Duodenal mucosa (tissue), 2 donors: ENCODE data around the gene TNRC6C.

Experiments
- H3K27ac ChIP-seq: one replicate; pipeline ENCODE4 v1.7.0; 2013; ENCODE audit warnings: low read depth, low read length
- H3K27me3 ChIP-seq, 2 donors: one replicate each; pipeline ENCODE4 v1.7.0; 2013; ENCODE audit warnings: low read length in 2 of 2, control low read depth in 1 of 2; ENCODE audit not compliant: insufficient read depth in 2 of 2, control insufficient read depth in 1 of 2
- H3K36me3 ChIP-seq, 2 donors: one replicate each; pipeline ENCODE4 v1.7.0; 2013; ENCODE audit warnings: low read length in 2 of 2, control low read depth in 1 of 2; ENCODE audit not compliant: insufficient read depth in 2 of 2, control insufficient read depth in 1 of 2
- H3K4me1 ChIP-seq, 2 donors: one replicate each; pipeline ENCODE4 v1.7.0; 2013; ENCODE audit warnings: low read length in 2 of 2, control low read depth in 1 of 2; ENCODE audit not compliant: insufficient read depth in 2 of 2, control insufficient read depth in 1 of 2
- H3K4me3 ChIP-seq, 2 donors: one replicate each; pipeline ENCODE4 v1.7.0; 2013; ENCODE audit warnings: low read length in 2 of 2, low read depth in 1 of 2
- H3K9ac ChIP-seq, 2 donors: one replicate each; pipeline ENCODE4 v1.7.0; 2013; ENCODE audit warnings: low read length in 2 of 2, low read depth in 1 of 2
- H3K9me3 ChIP-seq, 2 donors: one replicate each; pipeline ENCODE4 v1.7.0; 2013; ENCODE audit warnings: low read length in 2 of 2, control low read depth in 1 of 2; ENCODE audit not compliant: control insufficient read depth in 1 of 2

The TNRC6C gene

GRCh38 chr17:78095035-78095434 is 136.5 kb downstream of the TNRC6C start:
- H3K27me3 ChIP-seq: no peaks in the 10 kb centered on the region
- peaks cover 44 to 66% of the 10 kb centered on the region in 2 donors for H3K36me3 ChIP-seq
- peaks cover 2 to 3% of the 10 kb centered on the region in 2 donors for H3K4me1 ChIP-seq
- H3K27ac ChIP-seq: no peak overlapping the region
- H3K9me3 ChIP-seq: no peaks in the 10 kb centered on the region
- no peak overlapping the region for H3K9ac ChIP-seq
- H3K4me3 ChIP-seq: no peak overlapping the region

GRCh38 chr17:78096093-78096492 is 137.6 kb downstream of the TNRC6C start:
- Histone ChIP-seq H3K9ac (no peak overlapping the region), H3K36me3 (peaks cover 42 to 69% of the 10 kb centered on the region in 2 donors), H3K9me3 (no peaks in the 10 kb centered on the region), H3K27ac (no peak overlapping the region), H3K27me3 (no peaks in the 10 kb centered on the region), H3K4me1 (peaks cover 0 to 2% of the 10 kb centered on the region in 2 donors), H3K4me3 (no peak overlapping the region)

GRCh38 chr17:78101112-78101511 is 142.6 kb downstream of the TNRC6C start:
- no peaks in the 10 kb centered on the region for H3K27me3 ChIP-seq
- H3K4me3 ChIP-seq: no peak overlapping the region
- H3K36me3 ChIP-seq: peaks cover 27 to 45% of the 10 kb centered on the region in 2 donors
- H3K27ac ChIP-seq: no peak overlapping the region
- no peaks in the 10 kb centered on the region for H3K9me3 ChIP-seq
- peaks cover 0 to 2% of the 10 kb centered on the region in 2 donors for H3K4me1 ChIP-seq
- H3K9ac ChIP-seq: no peak overlapping the region

GRCh38 chr17:78101542-78101941 is 143.0 kb downstream of the TNRC6C start:
- H3K9ac ChIP-seq: no peak overlapping the region
- H3K4me3 ChIP-seq: no peak overlapping the region
- H3K27me3 ChIP-seq: no peaks in the 10 kb centered on the region
- H3K27ac ChIP-seq: no peak overlapping the region
- H3K36me3 ChIP-seq: peaks cover 23 to 42% of the 10 kb centered on the region in 2 donors
- no peaks in the 10 kb centered on the region for H3K9me3 ChIP-seq
- peaks cover 0 to 2% of the 10 kb centered on the region in 2 donors for H3K4me1 ChIP-seq

- peaks cover 17 to 30% of the 10 kb centered on the region in 2 donors for H3K36me3 ChIP-seq
- H3K27me3 ChIP-seq: no peaks in the 10 kb centered on the region
- H3K4me1 ChIP-seq: peaks cover 0 to 2% of the 10 kb centered on the region in 2 donors
- H3K27ac ChIP-seq: no peak overlapping the region
- H3K4me3 ChIP-seq: no peak overlapping the region
- no peaks in the 10 kb centered on the region for H3K9me3 ChIP-seq
- H3K9ac ChIP-seq: no peak overlapping the region
Observed at GRCh38 chr17:78103311-78103710, 144.8 kb downstream of the TNRC6C start.

GRCh38 chr17:78104540-78104941 is 146.0 kb downstream of the TNRC6C start:
- Histone ChIP-seq H3K4me1 (peaks cover 0 to 2% of the 10 kb centered on the region in 2 donors), H3K4me3 (no peak overlapping the region), H3K27me3 (no peaks in the 10 kb centered on the region), H3K9ac (no peak overlapping the region), H3K27ac (no peak overlapping the region), H3K36me3 (peaks cover 12 to 27% of the 10 kb centered on the region in 2 donors), H3K9me3 (no peaks in the 10 kb centered on the region)

GRCh38 chr17:78105101-78105500 is 146.6 kb downstream of the TNRC6C start:
- Histone ChIP-seq H3K27me3 (no peaks in the 10 kb centered on the region), H3K36me3 (peaks cover 12 to 27% of the 10 kb centered on the region in 2 donors), H3K4me3 (no peak overlapping the region), H3K9me3 (no peaks in the 10 kb centered on the region), H3K9ac (no peak overlapping the region), H3K27ac (no peak overlapping the region), H3K4me1 (peaks cover 0 to 2% of the 10 kb centered on the region in 2 donors)

- Histone ChIP-seq H3K27ac (no peak overlapping the region), H3K9ac (no peak overlapping the region), H3K9me3 (no peaks in the 10 kb centered on the region), H3K4me1 (no peaks in the 10 kb centered on the region), H3K27me3 (no peaks in the 10 kb centered on the region), H3K36me3 (peaks cover 16 to 29% of the 10 kb centered on the region in 2 donors), H3K4me3 (no peak overlapping the region)
Observed at GRCh38 chr17:78105551-78105950, 147.0 kb downstream of the TNRC6C start.

- no peaks in the 10 kb centered on the region for H3K27me3 ChIP-seq
- no peaks in the 10 kb centered on the region for H3K4me1 ChIP-seq
- H3K9ac ChIP-seq: no peak overlapping the region
- H3K4me3 ChIP-seq: no peak overlapping the region
- H3K9me3 ChIP-seq: no peaks in the 10 kb centered on the region
- no peak overlapping the region for H3K27ac ChIP-seq
- H3K36me3 ChIP-seq: peaks cover 22 to 35% of the 10 kb centered on the region in 2 donors
Observed at GRCh38 chr17:78106211-78106610, 147.7 kb downstream of the TNRC6C start.

- Histone ChIP-seq H3K27ac (no peak overlapping the region), H3K4me1 (no peaks in the 10 kb centered on the region), H3K4me3 (no peak overlapping the region), H3K9me3 (no peaks in the 10 kb centered on the region), H3K36me3 (peaks cover 21 to 41% of the 10 kb centered on the region in 2 donors), H3K27me3 (no peaks in the 10 kb centered on the region), H3K9ac (no peak overlapping the region)
Observed at GRCh38 chr17:78107457-78107856, 149.0 kb downstream of the TNRC6C start.
